ENCODE measurements around the gene KRT76.

Gene KRT76

GRCh38 chr12:52745554-52745953, 31.6 kb downstream of the KRT76 start:
- DNase-seq (ENCODE audit: low read depth): no peak
- no peak overlapping the region for H3K4me3 ChIP-seq (ENCODE audit: control insufficient read depth, low read depth, low read length)
- no peak for TF ChIP-seq CTCF (IDR thresholded peaks at IDR 0.05; ENCODE audit: control insufficient read depth, insufficient read depth, low read depth, low read length, missing control alignments)

GRCh38 chr12:52744493-52745156, 32.5 kb downstream of the KRT76 start:
- DNase-seq (ENCODE audit: low read depth): no peak
- H3K4me3 ChIP-seq (ENCODE audit: control insufficient read depth, low read depth, low read length): no peak overlapping the region
- no peak for TF ChIP-seq CTCF (IDR thresholded peaks at IDR 0.05; ENCODE audit: control insufficient read depth, insufficient read depth, low read depth, low read length, missing control alignments)

GRCh38 chr12:52742822-52743457, 34.2 kb downstream of the KRT76 start:
- TF ChIP-seq CTCF (IDR thresholded peaks at IDR 0.05; ENCODE audit: control insufficient read depth, insufficient read depth, low read depth, low read length, missing control alignments): no peak
- no peak for DNase-seq (ENCODE audit: low read depth)
- H3K4me3 ChIP-seq (ENCODE audit: control insufficient read depth, low read depth, low read length): no peak overlapping the region

GRCh38 chr12:52742196-52742580, 35.0 kb downstream of the KRT76 start:
- DNase-seq (ENCODE audit: low read depth): no peak
- no peak for TF ChIP-seq CTCF (IDR thresholded peaks at IDR 0.05; ENCODE audit: control insufficient read depth, insufficient read depth, low read depth, low read length, missing control alignments)
- H3K4me3 ChIP-seq (ENCODE audit: control insufficient read depth, low read depth, low read length): no peak overlapping the region

GRCh38 chr12:52741375-52742195, 35.6 kb downstream of the KRT76 start:
- no peak for TF ChIP-seq CTCF (IDR thresholded peaks at IDR 0.05; ENCODE audit: control insufficient read depth, insufficient read depth, low read depth, low read length, missing control alignments)
- DNase-seq (ENCODE audit: low read depth): peak; percentile 1
- H3K4me3 ChIP-seq (ENCODE audit: control insufficient read depth, low read depth, low read length): no peak overlapping the region

GRCh38 chr12:52740584-52740983, 36.6 kb downstream of the KRT76 start:
- no peak overlapping the region for H3K4me3 ChIP-seq (ENCODE audit: control insufficient read depth, low read depth, low read length)
- no peak for DNase-seq (ENCODE audit: low read depth)
- no peak for TF ChIP-seq CTCF (IDR thresholded peaks at IDR 0.05; ENCODE audit: control insufficient read depth, insufficient read depth, low read depth, low read length, missing control alignments)
